Activated naive CD8-positive, alpha-beta T cell (primary cell): ENCODE results near the gene FBXW9.
A peak's percentile ranks its signal among the peaks of the same experiment; 100 is the strongest.
"Not testable (repeated sequence)": the region's sequence is repeated elsewhere in the genome, so short reads cannot be mapped to it uniquely, and the experiment has no call there.

Source experiments
- H3K27ac Mint-ChIP-seq: one replicate; pipeline ENCODE4 v1.8.0; 2021; ENCODE audit warnings: mixed read lengths
- H3K27me3 Mint-ChIP-seq: one replicate; pipeline ENCODE4 v1.8.0; 2021; ENCODE audit warnings: mixed read lengths
- H3K36me3 Mint-ChIP-seq: one replicate; pipeline ENCODE4 v1.8.0; 2021; ENCODE audit warnings: mixed read lengths
- H3K4me1 Mint-ChIP-seq: one replicate; pipeline ENCODE4 v1.8.0; 2021; ENCODE audit warnings: low read depth, mixed read lengths
- H3K4me3 Mint-ChIP-seq: one replicate; pipeline ENCODE4 v1.8.0; 2021; ENCODE audit warnings: mild to moderate bottlenecking, mixed read lengths
- H3K9me3 Mint-ChIP-seq: one replicate; pipeline ENCODE4 v1.8.0; 2021; ENCODE audit warnings: low read depth, mixed read lengths

Gene FBXW9

DNA sequence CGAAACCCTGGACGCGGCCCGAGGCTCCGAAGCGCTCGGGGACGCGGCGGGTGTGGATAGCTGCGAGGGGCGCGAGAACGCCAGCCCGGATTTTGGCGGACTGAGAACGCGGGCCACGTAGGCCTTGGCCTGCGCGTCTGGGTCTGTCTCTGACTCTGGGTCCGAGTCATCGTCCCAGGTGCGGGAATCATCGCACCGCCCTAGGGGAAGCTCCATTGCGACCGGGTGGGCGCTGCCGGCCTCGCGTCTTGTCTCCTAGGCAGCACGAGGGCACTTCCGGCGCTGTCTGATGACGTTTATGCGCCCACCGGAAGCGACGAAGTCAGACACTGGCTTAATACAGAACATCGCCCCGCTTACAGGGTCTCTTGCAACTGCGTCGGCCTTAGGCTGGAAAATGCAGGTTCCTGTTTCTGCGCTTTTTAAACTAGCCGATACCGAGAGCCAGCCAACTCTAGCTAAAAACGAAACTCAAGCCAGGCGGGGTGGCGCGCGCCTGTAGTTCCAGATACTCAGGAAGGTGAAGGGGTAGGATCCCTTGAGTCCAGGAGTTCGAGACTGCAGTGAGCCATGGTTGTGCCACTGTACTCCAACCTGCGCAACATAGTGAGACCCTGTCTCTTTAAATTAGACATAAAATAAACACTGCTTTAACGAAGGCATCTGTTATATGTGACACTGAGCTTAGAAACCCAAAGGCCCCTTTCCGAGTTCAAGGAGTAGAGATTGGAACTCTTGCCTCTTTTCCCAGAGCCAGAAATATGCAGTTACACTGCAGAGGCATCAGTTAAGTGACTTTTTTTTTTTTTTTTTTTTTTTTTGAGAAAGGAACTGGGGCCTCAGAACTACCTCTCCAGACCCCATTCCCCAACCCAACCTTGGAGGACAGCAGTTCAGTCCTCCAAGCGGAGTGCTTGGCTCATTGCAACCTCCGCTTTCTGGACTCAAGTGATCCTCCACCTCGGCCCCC, at the start of gene FBXW9:
Gene FBXW9 (minus strand): TSS at position 266 of the 970 bp plus-strand sequence. CDS start 50 bp downstream, at position 216.
- peak within 1 kb of the TSS; percentile 88 for H3K27ac Mint-ChIP-seq
- H3K9me3 Mint-ChIP-seq, result no peaks in the 10 kb centered on the region
- H3K4me1 Mint-ChIP-seq, result peaks cover 9% of the 10 kb centered on the region
- H3K4me3 Mint-ChIP-seq, result peak within 1 kb of the TSS; percentile 89
- H3K36me3 Mint-ChIP-seq, result peaks cover 5% of the 10 kb centered on the region
- H3K27me3 Mint-ChIP-seq, result no peaks in the 10 kb centered on the region

DNA sequence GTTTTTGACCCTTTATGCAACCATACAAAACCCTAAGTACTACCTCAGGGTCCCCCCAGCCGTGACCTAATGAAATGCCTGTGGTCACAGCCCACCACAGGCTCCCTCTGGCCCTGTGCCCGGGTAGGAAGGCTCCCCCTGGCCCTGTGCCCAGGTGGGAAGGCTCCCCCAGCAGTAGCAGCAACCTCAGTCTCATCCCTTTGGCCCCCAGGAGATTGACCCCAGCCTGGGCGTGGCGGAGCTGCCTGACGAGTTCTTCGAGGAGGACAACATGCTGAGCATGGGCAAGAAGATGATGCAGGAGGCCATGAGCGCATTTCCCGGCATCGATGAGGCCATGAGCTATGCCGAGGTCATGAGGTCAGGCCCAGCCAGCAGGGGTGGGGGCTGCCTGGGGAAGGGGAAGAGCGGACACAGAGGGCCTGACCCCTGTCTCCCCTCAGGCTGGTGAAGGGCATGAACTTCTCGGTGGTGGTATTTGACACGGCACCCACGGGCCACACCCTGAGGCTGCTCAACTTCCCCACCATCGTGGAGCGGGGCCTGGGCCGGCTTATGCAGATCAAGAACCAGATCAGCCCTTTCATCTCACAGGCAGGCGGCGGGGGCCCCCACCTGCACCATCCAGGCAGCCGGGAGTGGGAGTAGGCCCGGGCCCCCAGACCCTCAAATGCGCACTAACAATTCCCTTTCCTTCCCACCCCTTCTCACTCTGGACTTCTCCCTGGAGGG, 48.9 kb upstream of the FBXW9 start:
- Mint-ChIP-seq H3K36me3 (peaks cover 12% of the 10 kb centered on the region), H3K27ac (no peak overlapping the region), H3K27me3 (peaks cover 4% of the 10 kb centered on the region), H3K4me1 (peaks cover 7% of the 10 kb centered on the region), H3K9me3 (no peaks in the 10 kb centered on the region), H3K4me3 (no peak overlapping the region)

DNA sequence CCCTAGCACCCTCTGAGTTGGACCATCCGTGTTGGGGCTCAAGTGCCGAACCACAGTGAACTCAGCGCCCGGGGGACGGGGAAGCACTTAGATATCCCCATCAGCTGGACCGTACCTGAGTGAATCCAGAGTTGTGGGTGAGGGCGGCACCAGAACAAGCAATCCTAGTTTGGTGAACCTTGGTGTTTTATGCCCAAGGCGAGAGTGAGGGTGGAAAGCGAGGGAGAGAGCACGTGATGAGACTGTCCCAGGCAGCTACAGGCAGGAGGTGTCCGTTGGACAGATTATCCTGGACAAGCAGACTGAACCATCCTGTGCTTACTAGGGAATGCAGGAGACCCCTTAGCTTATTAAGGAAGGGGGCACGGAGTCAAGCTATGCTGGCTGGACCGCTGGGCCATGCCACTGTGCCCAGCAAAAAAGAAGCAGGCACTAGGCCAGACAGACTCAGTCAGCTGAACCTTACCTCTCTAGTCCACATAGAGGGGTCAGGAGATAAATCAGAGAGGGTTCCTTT, 41.5 kb upstream of the FBXW9 start:
- peaks cover 4% of the 10 kb centered on the region for H3K36me3 Mint-ChIP-seq
- no peaks in the 10 kb centered on the region for H3K27me3 Mint-ChIP-seq
- no peaks in the 10 kb centered on the region for H3K9me3 Mint-ChIP-seq
- H3K4me3 Mint-ChIP-seq, result peak overlapping the region; percentile 100
- H3K27ac Mint-ChIP-seq, result peak overlapping the region; percentile 98
- H3K4me1 Mint-ChIP-seq, result peaks cover 27% of the 10 kb centered on the region

DNA sequence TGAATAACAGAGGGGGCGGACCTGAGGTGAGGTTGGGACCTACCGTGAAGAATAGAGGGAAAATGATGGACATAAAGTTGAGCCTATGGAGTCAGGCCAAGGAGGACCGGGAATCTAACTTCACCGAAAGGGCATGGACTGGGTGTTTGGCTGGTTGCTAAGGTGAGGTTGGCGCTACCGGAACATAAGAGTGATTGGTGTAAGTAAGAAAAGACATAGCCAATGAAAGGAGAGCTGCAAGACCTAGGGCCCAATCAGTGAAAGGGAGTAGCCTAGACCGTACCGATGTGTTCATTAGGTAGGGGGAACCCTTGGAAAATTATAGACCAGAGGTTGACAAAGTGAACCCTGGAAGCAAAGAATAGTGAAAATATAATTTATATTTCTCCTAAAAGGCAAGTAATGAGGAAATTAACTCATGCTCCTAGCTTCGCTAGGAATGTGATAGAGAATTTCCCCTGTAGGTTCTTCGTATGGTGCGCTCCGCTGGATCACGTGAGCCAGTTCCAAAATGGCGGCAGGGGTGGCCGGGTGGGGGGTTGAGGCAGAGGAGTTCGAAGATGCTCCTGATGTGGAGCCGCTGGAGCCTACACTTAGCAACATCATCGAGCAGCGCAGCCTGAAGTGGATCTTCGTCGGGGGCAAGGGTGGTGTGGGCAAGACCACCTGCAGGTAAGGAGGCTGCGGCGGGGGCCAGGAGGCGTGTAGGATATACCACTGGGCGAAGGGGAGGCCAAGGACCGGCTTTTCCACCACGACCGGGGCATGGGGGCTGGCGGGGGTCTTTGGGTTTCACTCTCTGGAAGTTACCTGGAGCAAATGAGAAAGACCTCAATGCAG, 40.8 kb upstream of the FBXW9 start, which contains the start of gene GET3:
Gene GET3 (plus strand): TSS at position 503 of the 840 bp plus-strand sequence. CDS start 9 bp downstream, at position 512.
- peaks cover 4% of the 10 kb centered on the region for H3K36me3 Mint-ChIP-seq
- H3K27ac Mint-ChIP-seq, result peak within 1 kb of the TSS; percentile 98
- peak within 1 kb of the TSS; percentile 100 for H3K4me3 Mint-ChIP-seq
- peaks cover 33% of the 10 kb centered on the region for H3K4me1 Mint-ChIP-seq
- no peaks in the 10 kb centered on the region for H3K27me3 Mint-ChIP-seq
- no peaks in the 10 kb centered on the region for H3K9me3 Mint-ChIP-seq

DNA sequence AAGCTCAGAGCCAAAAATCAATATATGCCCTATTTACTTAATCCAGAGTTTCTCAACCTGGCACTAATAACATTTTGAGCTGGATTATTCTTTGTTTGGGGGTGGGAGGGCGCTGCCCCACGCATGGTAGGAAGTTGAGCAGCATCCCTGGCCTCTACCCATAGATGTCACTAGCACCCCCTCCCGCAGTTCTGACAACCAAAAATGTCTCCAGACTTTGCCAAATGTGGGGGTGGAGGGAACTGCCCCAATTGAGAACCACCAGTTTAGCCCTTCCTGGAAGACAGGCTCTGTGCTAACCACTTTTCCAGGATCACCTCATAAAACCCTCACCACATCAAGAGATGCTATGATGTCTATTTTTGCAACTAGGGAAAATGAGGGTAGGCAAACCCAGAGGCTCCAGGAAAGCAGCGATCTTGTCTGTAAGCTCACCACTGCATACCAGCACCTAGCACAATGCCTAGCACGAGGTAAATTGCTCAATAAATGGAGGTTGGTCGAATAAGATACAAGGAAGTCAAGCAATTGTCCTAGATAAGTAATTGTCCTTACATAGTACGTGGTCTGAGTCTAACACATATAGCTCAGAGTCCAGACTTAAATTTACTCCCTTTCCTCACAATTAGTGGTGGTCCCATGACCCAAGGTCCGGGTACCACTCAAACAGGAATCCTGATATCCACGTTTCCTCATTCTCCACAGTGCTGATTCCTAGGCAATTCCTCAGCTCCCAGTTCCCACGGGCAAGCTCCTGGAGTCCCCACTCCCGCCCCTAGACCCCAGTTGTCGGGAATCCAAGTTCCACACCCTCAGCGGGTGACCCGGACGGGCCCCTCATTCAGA, 37.2 kb upstream of the FBXW9 start:
- H3K27ac Mint-ChIP-seq, result peak overlapping the region; percentile 94
- H3K4me3 Mint-ChIP-seq, result peak overlapping the region; percentile 93
- no peaks in the 10 kb centered on the region for H3K27me3 Mint-ChIP-seq
- H3K4me1 Mint-ChIP-seq, result peaks cover 38% of the 10 kb centered on the region
- no peaks in the 10 kb centered on the region for H3K9me3 Mint-ChIP-seq
- H3K36me3 Mint-ChIP-seq, result peaks cover 2% of the 10 kb centered on the region

DNA sequence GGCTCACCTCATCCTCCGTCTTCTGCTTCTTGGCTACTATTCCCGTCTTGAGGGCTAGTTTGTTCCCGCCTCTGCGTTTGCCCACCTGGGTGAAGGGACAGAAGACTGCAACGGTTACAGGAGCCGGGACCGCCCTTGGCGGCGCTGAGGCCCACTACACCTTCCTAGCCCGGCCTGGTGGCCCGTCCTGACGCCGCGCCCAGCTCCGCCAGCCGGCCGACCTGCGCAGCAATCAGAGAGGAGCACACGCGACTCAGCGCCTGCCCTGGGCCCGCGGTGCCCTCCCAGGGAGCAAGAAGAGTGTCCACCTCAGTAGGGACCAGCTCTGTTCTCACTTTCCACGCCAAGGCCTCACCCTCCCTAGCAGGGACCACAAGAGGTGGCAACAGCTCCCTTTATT, 34.9 kb upstream of the FBXW9 start:
- Mint-ChIP-seq H3K4me3 (no peak overlapping the region), H3K4me1 (peaks cover 24% of the 10 kb centered on the region), H3K27ac (no peak overlapping the region), H3K9me3 (no peaks in the 10 kb centered on the region), H3K36me3 (peaks cover 2% of the 10 kb centered on the region), H3K27me3 (no peaks in the 10 kb centered on the region)

DNA sequence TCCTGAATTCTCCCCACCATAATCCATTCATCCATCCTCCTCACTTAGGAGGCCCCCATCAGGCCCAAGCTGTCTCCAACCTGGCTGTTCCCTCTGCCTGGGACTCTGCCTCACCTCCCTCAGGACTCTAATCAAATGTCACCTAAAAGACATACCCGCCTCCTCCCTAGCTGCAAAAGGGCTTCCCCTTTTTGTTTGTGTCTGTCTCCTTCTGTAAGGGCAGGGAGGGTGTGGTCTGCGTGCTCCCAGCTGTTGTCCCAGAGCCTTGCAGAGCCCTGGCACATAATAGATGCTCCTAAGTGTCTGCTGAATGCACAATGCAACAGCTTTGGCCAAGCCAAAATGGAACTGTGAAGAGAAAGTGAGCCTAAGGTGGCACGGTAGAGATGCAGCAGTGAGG, 33.6 kb upstream of the FBXW9 start:
- Mint-ChIP-seq H3K36me3 (peaks cover 2% of the 10 kb centered on the region), H3K4me3 (no peak overlapping the region)

DNA sequence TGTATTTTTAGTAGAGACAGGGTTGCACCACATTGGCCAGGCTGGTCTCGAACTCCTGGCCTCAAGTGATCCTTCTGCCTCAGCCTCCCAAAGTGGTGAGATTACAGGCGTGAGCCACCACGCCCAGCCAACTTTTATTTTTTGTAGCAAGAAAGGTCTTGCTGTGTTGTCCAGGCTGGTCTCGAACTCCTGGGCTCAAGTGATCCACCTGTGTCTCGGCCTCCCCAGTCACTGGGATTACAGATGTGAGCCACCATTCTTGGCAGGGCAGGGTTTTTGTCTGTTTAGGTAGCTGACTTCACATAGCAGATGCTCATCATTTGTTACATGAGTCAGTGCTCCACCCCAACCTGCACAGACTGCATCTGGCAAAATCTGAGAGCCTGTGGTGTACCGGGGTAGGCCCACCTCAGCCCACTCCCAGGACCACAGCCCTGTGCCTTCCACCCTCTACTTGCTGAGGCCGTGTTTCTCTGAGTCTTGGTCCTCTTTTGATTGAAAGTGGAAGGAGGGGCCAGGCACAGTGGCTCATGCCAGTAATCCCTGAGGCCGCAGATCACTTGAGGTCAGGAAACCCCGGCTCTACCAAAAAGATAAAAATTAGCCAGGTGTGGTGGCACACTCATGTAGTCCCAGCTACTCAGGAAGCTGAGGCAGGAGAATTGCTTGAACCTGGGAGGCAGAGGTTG, 31.5 kb upstream of the FBXW9 start:
- peaks cover 24% of the 10 kb centered on the region for H3K4me1 Mint-ChIP-seq
- H3K27ac Mint-ChIP-seq, result no peak overlapping the region

More for the DNA sequence above, 33.6 kb upstream of the FBXW9 start:
- Mint-ChIP-seq H3K9me3 (no peaks in the 10 kb centered on the region), H3K27me3 (no peaks in the 10 kb centered on the region), H3K4me1 (peaks cover 24% of the 10 kb centered on the region), H3K27ac (peak overlapping the region; percentile 42)

DNA sequence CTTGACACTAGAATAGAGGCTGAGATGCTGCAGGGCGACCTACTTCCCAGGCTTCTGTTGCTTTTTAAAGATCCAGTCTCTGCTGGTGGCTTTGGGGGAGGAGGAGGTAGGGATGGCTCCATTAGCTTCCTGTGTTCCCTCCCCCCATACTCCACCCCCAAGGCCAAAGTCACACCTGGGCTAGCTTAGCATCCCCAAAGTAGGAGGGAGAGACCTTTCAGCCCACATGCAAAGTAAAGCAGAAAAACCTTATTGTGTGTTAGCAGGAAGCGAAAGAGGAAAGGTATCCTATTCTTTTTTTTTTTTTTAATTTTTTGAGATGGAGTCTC, 30.5 kb upstream of the FBXW9 start:
- H3K27me3 Mint-ChIP-seq, result no peaks in the 10 kb centered on the region
- no peak overlapping the region for H3K4me3 Mint-ChIP-seq
- H3K4me1 Mint-ChIP-seq, result peaks cover 15% of the 10 kb centered on the region
- peaks cover 4% of the 10 kb centered on the region for H3K36me3 Mint-ChIP-seq
- H3K27ac Mint-ChIP-seq, result no peak overlapping the region
- no peaks in the 10 kb centered on the region for H3K9me3 Mint-ChIP-seq

More for the DNA sequence above, 31.5 kb upstream of the FBXW9 start:
- H3K4me3 Mint-ChIP-seq, result no peak overlapping the region
- peaks cover under 1% of the 10 kb centered on the region for H3K36me3 Mint-ChIP-seq
- no peaks in the 10 kb centered on the region for H3K27me3 Mint-ChIP-seq
- no peaks in the 10 kb centered on the region for H3K9me3 Mint-ChIP-seq

DNA sequence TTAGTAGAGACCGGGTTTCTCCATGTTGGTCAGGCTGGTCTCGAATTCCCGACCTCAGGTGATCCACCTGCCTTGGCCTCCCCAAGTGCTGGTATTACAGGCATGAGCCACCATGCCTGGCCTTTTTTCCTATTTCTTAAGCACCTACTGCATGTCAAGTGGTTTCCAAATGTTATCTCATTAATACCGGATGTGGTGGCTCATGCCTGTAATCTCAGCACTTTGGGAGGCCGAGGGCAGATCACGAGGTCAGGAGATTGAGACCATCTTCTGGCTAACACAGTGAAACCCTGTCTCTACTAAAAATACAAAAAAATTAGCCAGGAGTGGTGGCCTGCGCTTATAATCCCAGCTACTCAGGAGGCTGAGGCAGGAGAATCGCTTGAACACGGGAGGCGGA, 29.2 kb upstream of the FBXW9 start:
- not testable (repeated sequence) for H3K27me3 Mint-ChIP-seq, H3K4me3 Mint-ChIP-seq, H3K27ac Mint-ChIP-seq, H3K9me3 Mint-ChIP-seq, H3K36me3 Mint-ChIP-seq
- H3K4me1 Mint-ChIP-seq, result peaks cover 16% of the 10 kb centered on the region

DNA sequence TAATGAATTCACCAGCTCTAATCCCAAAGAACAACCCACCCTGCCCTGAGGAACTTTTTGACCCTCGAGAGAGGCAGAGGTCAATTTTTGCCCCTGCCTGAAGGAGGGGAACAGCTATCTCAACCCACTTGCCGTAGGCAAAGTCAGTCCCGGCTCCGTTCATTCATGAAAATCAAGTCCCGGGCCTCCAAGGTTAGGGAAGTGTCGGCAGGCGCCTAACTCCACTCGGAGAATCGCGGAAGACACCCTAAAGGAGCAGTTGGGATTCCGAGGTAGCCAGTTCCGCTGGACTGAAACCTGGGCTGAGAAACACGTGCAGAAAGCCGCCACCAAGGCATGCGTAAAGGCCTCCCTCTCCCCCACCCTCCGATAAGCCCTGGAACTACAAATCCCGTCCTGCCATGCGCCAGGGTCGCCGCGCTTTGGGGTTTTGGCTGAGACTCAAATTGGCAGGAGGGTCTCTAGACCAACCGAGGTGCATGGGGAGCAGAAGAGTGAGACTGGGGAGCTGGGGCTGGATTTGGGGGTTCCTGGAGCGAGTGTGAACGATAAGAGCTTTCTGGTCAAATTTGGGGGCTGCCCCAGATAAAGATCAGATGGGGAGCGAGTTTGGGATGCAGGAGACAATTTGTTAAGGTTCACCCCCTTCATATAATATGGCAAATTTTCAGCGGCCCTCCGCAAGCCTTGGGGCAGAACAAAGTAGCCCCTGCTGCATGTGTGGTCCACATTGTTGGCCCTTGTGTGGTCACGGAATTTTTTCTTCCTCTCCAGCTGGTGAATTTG, 27.4 kb upstream of the FBXW9 start, which contains the start of gene TNPO2:
Gene TNPO2 (minus strand): TSS at position 292 of the 786 bp plus-strand sequence. CDS start 2,955 bp downstream, outside the sequence.
- H3K4me1 Mint-ChIP-seq, result peaks cover 20% of the 10 kb centered on the region
- H3K36me3 Mint-ChIP-seq, result peaks cover 10% of the 10 kb centered on the region
- H3K27ac Mint-ChIP-seq, result peak within 1 kb of the TSS; percentile 97

DNA sequence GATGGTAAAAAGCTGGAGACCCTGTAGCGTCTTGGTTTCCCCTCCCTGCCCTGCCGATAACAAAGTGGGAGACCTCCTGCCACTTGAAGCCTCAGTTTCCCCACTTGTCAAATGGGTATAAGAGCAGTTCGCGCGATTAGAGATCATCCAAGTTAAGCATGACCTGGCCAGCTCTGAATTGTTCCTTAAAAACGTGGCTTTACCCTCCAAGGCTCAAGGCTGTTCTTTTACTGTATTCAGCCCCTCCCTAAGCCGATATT, 26.9 kb upstream of the FBXW9 start:
- Mint-ChIP-seq H3K4me1 (peaks cover 22% of the 10 kb centered on the region), H3K27me3 (no peaks in the 10 kb centered on the region), H3K9me3 (no peaks in the 10 kb centered on the region), H3K27ac (peak overlapping the region; percentile 97), H3K36me3 (peaks cover 14% of the 10 kb centered on the region), H3K4me3 (peak overlapping the region; percentile 99)

More for the DNA sequence above, 27.4 kb upstream of the FBXW9 start, which contains the start of gene TNPO2:
- Mint-ChIP-seq H3K27me3 (no peaks in the 10 kb centered on the region), H3K9me3 (no peaks in the 10 kb centered on the region), H3K4me3 (peak within 1 kb of the TSS; percentile 99)
